ENCODE measurements around the gene ZDHHC24. TPM values are rescaled to one million over a fixed set of nuclear protein-coding genes. Genes with fewer than 3 reads are reported as not detected.

Gene ZDHHC24
- total and polyA plus RNA-seq, 7 donors, result 3.9 to 7.6 (median 5.5) TPM

DNA sequence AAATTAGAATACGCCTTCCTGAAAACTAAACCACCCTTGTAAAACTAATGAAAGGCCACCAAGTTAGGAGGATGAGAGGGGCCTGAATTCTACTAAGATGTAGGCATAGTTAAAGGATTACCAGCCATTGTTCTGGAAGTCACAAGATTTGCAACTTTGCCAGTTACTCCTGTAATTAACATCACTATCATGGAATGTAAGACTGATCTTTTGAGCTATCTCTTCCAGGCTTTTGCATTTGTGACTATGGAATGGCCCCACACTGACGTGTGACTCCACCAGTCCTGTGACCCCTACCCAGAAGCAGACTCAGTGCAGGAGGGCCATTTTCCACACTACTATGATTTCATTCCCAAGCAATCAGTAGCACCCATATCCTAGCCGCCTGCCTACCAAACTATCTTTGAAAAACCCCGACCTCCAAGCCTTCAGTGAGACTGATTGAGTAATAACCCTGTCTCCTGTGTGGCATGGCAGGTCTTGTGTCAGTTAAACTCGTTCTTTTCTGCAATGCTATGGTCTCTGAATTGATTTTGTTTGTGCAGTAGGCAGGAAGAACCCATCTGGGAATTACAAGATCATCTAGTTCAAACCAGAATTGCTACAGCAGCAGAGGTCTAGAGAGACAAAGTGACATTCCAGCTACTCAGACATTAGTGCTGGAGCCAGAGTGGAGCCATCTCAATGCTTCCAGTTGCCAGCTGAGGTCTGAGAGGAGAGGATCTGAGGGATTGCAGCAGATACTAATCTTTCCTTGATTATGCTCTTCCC is 24.4 kb upstream of the ZDHHC24 start:
- no peak for ATAC-seq
- intact Hi-C loops (cut with DNase I), result no loop called here
- WGBS, 3 donors, result 47 to 53% (median 48%) methylated on average over 5 of the region's 5 CpGs
- no peaks in the 10 kb centered on the region for H3K27me3 ChIP-seq (ENCODE audit: insufficient read depth in 3 of 3, low read length in 2 of 3)
- peaks cover 12% of the 10 kb centered on the region for H3K4me1 ChIP-seq
- TF ChIP-seq CTCF (IDR thresholded peaks at IDR 0.05), result no peak
- H3K27ac ChIP-seq, result no peak overlapping the region
- peaks cover 0 to 22% of the 10 kb centered on the region in 2 donors for H3K36me3 ChIP-seq (ENCODE audit: insufficient read depth in 1 of 2, low read depth in 1 of 2)
- no peak for DNase-seq
- no peaks in the 10 kb centered on the region for H3K9me3 ChIP-seq
- H3K4me3 ChIP-seq, result no peak overlapping the region

GRCh38 chr11:66569076-66569475 is 23.2 kb upstream of the ZDHHC24 start:
- H3K9me3 ChIP-seq, result no peaks in the 10 kb centered on the region
- H3K4me3 ChIP-seq, result no peak overlapping the region
- intact Hi-C loops (cut with DNase I), result no loop called here
- peaks cover 12% of the 10 kb centered on the region for H3K4me1 ChIP-seq
- no peak for TF ChIP-seq CTCF (IDR thresholded peaks at IDR 0.05)
- no peaks in the 10 kb centered on the region for H3K27me3 ChIP-seq (ENCODE audit: insufficient read depth in 3 of 3, low read length in 2 of 3)
- peaks cover 0 to 34% of the 10 kb centered on the region in 2 donors for H3K36me3 ChIP-seq (ENCODE audit: insufficient read depth in 1 of 2, low read depth in 1 of 2)
- DNase-seq (no peak), ATAC-seq (no peak)
- 74 to 88% (median 78%) methylated on average over 7 of the region's 7 CpGs for WGBS, 3 donors
- peak overlapping the region; percentile 65 for H3K27ac ChIP-seq

DNA sequence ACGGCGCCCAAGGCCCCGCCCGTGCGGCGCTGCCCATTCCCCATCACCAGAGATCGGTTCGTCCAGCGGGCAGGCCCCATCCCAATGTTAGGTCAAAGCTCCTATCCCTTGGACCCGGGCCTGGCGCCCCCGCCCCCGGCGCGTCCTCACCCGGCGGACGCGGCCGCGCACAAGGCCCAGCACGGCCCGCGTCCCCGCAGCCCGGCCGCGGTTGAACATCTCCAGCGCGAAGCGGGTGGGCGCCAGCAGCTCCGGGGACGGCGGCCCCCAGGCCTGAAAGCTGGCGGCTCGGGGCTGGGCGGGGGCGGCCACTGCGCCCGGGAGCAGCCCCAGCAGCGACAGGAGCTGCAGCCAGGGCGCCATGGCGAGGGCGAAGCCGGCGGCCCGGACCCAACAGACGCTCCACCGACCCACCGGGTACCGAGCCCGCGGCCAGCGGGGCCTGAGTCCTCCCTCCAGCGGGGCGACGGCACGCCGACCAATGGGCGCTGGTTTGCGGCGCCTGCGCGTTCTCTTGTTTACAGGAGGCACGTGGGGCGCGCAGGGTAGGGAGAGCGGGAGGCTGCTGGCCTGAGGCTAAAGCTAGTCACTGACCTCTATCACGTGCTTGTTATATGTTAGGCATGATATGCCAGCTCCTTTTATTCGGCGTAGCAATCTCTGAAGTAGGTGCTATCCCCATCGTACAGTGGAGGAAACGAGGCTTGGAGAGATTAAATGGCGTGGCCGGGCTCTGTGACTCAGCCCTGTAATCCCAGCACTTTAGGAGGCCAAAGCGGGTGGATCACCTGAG is 22.5 kb upstream of the ZDHHC24 start, which contains the start of gene CTSF:
Gene CTSF (minus strand): TSS at position 483 of the 793 bp plus-strand sequence. CDS start 120 bp downstream, at position 363.
- peak within 1 kb of the TSS; percentile 65 for H3K27ac ChIP-seq
- WGBS, 3 donors, result 2 to 4% (median 3%) methylated on average over 60 to 77 of the region's 77 CpGs

GRCh38 chr11:66567787-66568123 is 21.9 kb upstream of the ZDHHC24 start:
- Histone ChIP-seq H3K9me3 (no peaks in the 10 kb centered on the region), H3K27ac (peak overlapping the region; percentile 65), H3K36me3 (ENCODE audit: insufficient read depth in 1 of 2, low read depth in 1 of 2) (peaks cover 0 to 47% of the 10 kb centered on the region in 2 donors), H3K4me3 (peak overlapping the region; percentile 72), H3K4me1 (peaks cover 12% of the 10 kb centered on the region), H3K27me3 (ENCODE audit: insufficient read depth in 3 of 3, low read length in 2 of 3) (no peaks in the 10 kb centered on the region)
- intact Hi-C loops (cut with DNase I), result no loop called here
- DNase-seq (no peak), ATAC-seq (peak in 2 of 4 donors; percentile 3 to 4)
- 44 to 50% (median 47%) methylated on average over 13 to 15 of the region's 15 CpGs for WGBS, 3 donors
- no peak for TF ChIP-seq CTCF (IDR thresholded peaks at IDR 0.05)

More for the DNA sequence above, 22.5 kb upstream of the ZDHHC24 start, which contains the start of gene CTSF:
- H3K4me1 ChIP-seq, result peaks cover 12% of the 10 kb centered on the region
- no peaks in the 10 kb centered on the region for H3K9me3 ChIP-seq
- H3K36me3 ChIP-seq (ENCODE audit: insufficient read depth in 1 of 2, low read depth in 1 of 2), result peaks cover 0 to 41% of the 10 kb centered on the region in 2 donors
- ATAC-seq (peak; percentile 96 to 99 (median 98)), DNase-seq (peak; percentile 89 to 95)
- no peak for TF ChIP-seq CTCF (IDR thresholded peaks at IDR 0.05)
- intact Hi-C loops (cut with DNase I), result no loop called here
- peak within 1 kb of the TSS; percentile 72 for H3K4me3 ChIP-seq
- no peaks in the 10 kb centered on the region for H3K27me3 ChIP-seq (ENCODE audit: insufficient read depth in 3 of 3, low read length in 2 of 3)

All from psoas muscle (tissue), 8 donors.